ENCODE data around the gene MOB3A.

DNA sequence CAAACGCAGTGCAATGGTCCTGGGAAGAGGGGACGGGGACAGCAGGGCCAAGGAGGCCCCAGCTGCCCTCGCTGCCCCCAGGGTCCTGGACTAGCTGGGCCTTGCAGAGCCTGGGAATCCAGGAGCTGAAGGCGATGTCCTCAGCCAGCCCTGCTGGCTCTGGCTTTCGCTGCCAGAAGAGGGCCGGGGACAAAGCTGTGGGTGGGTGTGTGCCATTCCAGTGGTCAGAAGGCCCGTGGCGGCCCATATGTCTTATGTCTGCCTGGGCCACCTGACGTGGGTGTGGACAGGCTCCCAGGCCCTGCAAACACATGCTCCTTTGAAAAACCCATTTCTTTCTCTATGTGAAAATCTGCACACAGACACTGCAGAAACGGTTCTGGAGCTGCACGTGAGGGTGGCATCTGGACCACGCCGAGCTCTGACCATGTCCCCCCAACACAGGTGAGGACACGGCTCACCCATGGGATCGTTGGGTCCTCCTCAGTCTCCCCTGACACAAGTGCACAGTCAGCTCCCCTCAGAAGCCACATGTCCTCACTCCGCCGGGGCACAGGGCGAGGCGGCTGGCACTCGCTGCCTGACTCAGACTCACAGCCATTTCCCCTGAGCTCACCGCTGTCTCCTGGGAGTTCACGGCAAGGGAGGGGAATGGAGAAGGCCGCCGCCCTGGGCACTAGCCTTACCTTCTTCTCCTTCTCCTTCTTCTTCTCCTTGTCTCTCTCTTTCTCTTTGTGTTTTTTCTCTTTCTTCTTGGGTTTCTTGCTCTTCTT, 17.5 kb upstream of the MOB3A start:
- TF ChIP-seq, protein P1, sequence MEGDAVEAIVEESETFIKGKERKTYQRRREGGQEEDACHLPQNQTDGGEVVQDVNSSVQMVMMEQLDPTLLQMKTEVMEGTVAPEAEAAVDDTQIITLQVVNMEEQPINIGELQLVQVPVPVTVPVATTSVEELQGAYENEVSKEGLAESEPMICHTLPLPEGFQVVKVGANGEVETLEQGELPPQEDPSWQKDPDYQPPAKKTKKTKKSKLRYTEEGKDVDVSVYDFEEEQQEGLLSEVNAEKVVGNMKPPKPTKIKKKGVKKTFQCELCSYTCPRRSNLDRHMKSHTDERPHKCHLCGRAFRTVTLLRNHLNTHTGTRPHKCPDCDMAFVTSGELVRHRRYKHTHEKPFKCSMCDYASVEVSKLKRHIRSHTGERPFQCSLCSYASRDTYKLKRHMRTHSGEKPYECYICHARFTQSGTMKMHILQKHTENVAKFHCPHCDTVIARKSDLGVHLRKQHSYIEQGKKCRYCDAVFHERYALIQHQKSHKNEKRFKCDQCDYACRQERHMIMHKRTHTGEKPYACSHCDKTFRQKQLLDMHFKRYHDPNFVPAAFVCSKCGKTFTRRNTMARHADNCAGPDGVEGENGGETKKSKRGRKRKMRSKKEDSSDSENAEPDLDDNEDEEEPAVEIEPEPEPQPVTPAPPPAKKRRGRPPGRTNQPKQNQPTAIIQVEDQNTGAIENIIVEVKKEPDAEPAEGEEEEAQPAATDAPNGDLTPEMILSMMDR (IDR thresholded peaks at IDR 0.05; ENCODE audit: poor library complexity): no peak
- no peak for TF ChIP-seq EZH2 (IDR thresholded peaks at IDR 0.05; ENCODE audit: borderline replicate concordance)
